NOMO-1 treated with dmso at 0.1 percent for 144 hours (cell line): ENCODE results near the gene CDH4.

Source experiments
- DNase-seq: peaks from one replicate; lab custom pipeline; 2025; ENCODE audit not compliant: unreplicated experiment; lab: John Stamatoyannopoulos, UW

The CDH4 gene

GRCh38 chr20:61697666-61698597, 445.9 kb downstream of the CDH4 start:
- DNase-seq = no peak

- DNase-seq = no peak
Observed at GRCh38 chr20:61698598-61699494, 446.8 kb downstream of the CDH4 start.

GRCh38 chr20:61699495-61700374, 447.7 kb downstream of the CDH4 start:
- DNase-seq = no peak

- no peak for DNase-seq
Observed at GRCh38 chr20:61700595-61701140, 448.6 kb downstream of the CDH4 start.

DNA sequence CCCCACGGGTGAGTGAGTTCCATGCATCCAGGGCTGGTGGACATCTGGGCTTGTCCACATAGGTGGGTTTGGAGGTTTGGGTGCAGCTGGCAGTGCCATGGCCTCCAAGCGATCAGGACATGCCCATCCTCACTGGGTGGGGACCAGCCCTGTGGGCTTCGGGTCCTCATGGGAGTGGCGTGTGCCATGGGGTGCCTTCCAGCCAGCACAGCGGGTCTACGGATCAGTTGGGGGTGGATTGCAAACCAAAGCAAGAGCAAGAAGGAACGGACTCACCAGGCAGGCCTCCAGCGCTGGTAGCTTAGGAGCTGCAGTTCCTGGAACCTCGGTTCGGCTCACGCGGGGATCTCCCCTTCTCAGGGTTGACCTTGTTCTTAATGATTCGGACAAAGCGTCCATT, 449.3 kb downstream of the CDH4 start:
- DNase-seq = no peak

DNA sequence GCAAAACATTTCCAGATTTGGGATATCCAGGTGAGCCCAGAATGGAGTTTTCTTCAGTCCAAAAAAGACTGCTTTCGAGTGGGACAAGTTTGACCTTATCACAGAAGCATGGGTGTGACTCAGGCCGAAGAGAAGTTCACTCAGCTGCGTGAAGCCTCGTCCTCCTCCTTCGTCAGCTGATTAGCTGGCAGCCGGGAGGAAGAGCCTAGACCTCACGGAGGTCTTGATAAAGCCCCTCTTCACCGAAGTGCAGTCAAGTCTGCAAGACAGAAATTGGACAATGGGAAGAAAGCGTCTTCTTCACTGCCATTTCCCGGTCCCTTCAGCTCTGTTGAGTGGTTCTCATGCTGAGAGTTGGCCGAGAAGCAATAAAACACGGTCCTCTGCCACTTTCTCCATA, 449.7 kb downstream of the CDH4 start:
- no peak for DNase-seq

DNA sequence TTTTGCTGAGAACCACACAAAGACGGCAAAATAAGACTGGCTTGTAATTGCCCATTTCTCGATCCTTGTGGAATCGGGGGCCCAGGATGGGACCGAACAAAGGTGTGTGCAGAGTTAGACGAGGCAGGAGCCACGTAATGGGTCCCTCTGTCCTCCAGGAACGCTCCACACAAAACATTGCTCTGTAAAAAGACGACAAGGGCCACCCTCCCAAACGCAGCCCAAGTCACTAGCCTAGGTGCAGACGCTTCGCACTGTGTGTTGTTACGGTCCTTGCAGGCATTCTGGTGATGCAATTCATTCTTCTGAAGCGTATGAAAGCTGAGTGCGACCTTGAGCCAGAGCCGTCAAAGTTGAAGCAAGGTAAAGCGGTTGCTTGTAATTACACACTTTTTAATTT, 450.2 kb downstream of the CDH4 start:
- no peak for DNase-seq

GRCh38 chr20:61704661-61705060, 452.6 kb downstream of the CDH4 start:
- no peak for DNase-seq

DNA sequence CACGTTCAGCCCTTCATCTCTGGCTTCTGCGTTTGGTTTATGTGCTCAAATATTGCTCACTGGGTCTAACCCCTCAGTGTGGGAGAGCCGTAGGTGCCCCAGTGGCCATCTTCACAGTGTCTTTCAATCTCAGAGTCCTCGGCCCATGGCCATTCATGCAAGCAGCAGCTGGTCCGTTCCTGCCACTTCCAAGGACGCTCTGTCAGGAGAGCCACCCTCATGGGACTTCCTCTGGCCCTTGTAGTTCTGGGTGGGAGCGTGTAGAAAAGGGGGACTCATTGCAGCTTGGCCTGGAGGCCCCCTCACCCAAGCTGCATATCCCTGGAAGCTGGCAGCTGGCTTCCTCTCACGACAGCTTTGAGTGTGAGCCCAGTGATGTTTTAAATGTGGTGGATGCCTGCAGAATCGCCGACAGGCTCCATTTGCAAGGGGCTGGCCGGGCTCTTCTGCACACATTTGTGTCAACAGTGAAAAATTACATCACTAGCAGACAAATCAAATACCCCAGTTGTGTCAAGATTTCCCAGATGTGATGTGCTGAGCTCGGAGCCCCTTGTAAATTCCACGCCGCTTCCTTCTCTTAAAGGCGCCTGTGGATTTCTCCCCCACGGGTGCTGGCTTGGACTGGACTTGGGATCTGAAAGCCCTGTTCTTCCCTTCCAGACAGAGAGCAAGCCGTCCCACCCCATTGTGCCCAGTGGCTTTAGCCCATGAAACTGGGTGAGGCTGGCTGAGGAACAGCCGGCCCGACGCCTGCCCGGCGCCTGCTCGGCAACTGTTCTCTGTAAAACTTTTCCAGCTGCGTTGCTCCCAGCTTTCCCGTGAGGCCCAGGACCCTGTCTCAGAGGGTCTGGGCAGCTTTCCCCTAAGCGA, 453.6 kb downstream of the CDH4 start:
- DNase-seq = no peak

DNA sequence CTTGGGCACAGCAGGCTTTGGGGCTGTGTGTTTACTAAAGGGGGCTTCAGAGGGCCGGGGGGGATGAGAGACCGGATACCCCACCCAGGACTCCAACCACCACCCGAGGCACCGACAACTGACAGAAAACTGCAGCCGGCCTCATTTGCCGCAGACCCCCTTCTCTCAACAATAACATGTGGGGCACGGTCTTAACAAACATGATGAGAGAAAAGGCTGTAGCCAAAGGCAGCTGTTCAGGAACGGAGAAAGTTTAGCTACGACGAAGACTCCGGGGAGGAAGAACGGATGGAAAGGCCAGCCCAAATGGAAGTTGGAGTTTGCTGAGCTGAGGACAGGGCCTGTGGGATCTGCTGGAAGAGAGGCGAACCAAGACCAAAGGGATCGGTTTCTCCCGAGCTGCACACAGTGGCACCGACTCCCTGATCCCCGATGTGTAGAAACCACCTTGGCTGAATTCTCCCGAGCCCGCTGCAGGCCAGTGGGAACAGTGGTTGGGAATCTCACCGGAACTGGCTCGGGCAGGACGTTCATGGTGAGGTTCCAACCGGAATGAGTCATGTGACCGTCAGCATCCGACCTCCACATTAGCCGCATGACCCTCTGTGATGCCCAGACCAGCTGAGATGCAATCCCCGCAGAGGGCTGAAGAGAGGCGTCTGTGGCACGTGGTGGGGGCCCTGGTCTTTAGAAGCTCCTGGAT, 454.3 kb downstream of the CDH4 start:
- no peak for DNase-seq

GRCh38 chr20:61708891-61709290, 456.8 kb downstream of the CDH4 start:
- no peak for DNase-seq

DNA sequence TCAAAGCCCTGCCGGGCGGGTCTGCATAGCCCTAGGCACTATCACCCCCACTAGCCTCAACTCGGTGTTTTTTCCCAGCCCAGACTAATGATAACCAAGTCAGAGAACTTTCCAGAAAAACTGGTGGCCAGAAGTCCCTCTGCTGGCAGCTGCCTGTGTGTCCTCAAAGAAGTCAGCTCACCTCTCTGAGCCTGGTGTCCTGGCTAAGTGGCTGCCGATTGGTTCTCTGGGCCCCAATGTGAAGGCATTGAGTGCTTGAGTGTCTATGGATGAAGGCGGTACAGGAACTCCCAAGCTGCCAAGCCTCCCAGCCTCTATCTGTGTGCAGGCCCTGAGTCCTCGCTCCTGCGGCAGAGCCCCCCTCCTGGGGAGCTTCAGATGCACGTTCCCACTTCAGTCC, 458.0 kb downstream of the CDH4 start:
- DNase-seq = no peak

GRCh38 chr20:61712688-61713087, 460.6 kb downstream of the CDH4 start:
- no peak for DNase-seq

DNA sequence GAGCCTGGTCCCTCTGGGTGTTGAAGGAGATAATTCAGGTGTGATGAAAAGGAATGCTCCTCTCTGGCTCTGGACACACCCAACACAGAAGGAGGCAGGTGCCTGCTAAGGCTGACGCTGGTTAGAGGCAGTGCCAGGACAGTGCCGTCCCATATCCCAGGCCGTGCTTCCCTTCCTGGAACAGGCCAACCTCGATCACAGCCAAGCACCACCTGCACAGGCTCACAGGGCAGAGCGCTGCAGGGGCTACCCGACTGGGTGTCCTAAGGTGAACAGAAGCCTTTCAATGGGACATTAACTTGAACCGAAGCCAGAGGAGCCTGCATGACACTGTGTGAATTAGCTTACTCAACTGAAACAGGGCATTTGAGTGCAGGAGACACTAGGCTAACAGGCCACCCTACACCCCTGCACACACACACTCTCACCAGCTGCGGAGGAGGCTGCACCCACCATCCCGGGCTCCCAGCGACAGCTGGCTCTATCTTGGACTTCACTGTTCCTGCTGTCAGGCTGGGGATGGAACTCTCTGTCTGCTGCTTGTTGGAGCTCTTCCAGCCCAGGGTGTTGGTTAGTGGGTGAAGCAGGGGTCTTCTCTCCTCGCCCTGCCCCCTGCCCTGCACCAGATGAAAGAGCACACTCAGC, 466.4 kb downstream of the CDH4 start:
- DNase-seq = no peak

GRCh38 chr20:61719691-61720347, 467.8 kb downstream of the CDH4 start:
- no peak for DNase-seq

- no peak for DNase-seq
Observed at GRCh38 chr20:61720348-61720696, 468.3 kb downstream of the CDH4 start.

GRCh38 chr20:61722146-61722678, 470.2 kb downstream of the CDH4 start:
- DNase-seq = no peak
